H1 (cell line): ENCODE results near the gene PITRM1. TPM values are rescaled to one million over a fixed set of nuclear protein-coding genes. Genes with fewer than 3 reads are reported as not detected.

Source experiments
- CBX5 ChIP-seq: fragments of 300-800, 300-1000 bp; sonication (generic); IDR thresholded peaks from 2 replicates; pipeline ENCODE4 v1.7.1; 2016; ENCODE audit warnings: antibody characterized with exemption, low read length, low read depth
- CTBP2 ChIP-seq: IDR thresholded peaks from 2 replicates; pipeline ENCODE4 v1.7.0; 2011; ENCODE audit warnings: borderline replicate concordance, mild to moderate bottlenecking, moderate library complexity, mixed read lengths, low read length; ENCODE audit not compliant: insufficient read depth, insufficient read length
- RFX5 ChIP-seq: IDR thresholded peaks from 2 replicates; pipeline ENCODE4 v1.6.1; 2011; ENCODE audit warnings: low read depth, low read length, improper control_type of control experiment, borderline replicate concordance
- polyA plus RNA-seq, 7 experiments: library from polyadenylated mRNA; depleted of rRNA in 3 of 7; stranded (reverse) in 5 of 7; unstranded in 2 of 7; fragments of >200 nt in 5 of 7; fragments of 200-250 nt in 2 of 7; gene quantifications; 1 replicate in 5 of 7; 2 replicates in 1 of 7; 4 replicates in 1 of 7; pipeline versions ENCODE4 v1.2.1 to v1.2.3, GENCODE V29; 2011 to 2013; ENCODE audit warnings: missing spikeins in 2 of 7, mixed read lengths in 2 of 7
- total RNA-seq: library from RNA; stranded (reverse); fragmentation: NEBNext Ultra II Directional; extraction: Animal tissue kit (Norgen Biotek cat#: 25700); gene quantifications from 2 replicates; pipeline ENCODE4 v1.2.1, GENCODE V29; 2021
- TF ChIP-seq, protein P1 (sequence below), 3 experiments: IDR thresholded peaks; 1 replicate in 2 of 3; 2 replicates in 1 of 3; pipeline versions ENCODE4 v1.5.1 to v1.6.1; 2011; ENCODE audit warnings: low read length in 3 of 3, mild to moderate bottlenecking in 3 of 3, inconsistent platforms in 2 of 3, low read depth in 1 of 3, moderate library complexity in 1 of 3; ENCODE audit not compliant: insufficient read depth in 1 of 3; ENCODE audit errors: control extremely low read depth in 1 of 3
- TF ChIP-seq, protein P2 (sequence below): IDR thresholded peaks from 2 replicates; pipeline ENCODE4 v1.6.1; 2011; ENCODE audit warnings: low read depth, mild to moderate bottlenecking, low read length; ENCODE audit not compliant: insufficient read depth

Gene PITRM1
- total and polyA plus RNA-seq, 2 of the 8 experiments (the other 6 are each of a cell fraction or from before 2014, with no cell fraction given), result 18.6 to 31.5 TPM

DNA sequence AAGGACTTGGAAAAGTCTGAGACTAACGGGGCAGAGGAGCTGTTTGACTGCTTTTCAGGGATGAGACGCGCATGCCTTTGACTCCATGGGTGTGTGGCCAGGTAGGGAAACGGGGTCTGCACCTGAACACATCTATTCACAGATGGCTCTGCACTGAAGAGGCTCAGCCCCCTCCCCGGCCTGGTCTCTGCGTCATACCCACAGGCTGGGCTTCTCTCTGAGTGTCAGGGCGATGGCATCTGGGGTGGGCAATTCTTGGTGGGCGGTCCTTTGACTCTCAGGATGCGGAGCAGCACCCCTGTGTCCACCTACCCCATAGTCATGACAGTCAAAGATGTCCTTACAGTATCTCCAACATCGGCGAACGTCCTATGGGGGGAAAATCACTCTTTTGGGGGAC lies 82.2 kb downstream of the PITRM1 start (continued):
- TF ChIP-seq RFX5 (no peak), CBX5 (no peak), CTBP2 (no peak)
- TF ChIP-seq, protein P1, sequence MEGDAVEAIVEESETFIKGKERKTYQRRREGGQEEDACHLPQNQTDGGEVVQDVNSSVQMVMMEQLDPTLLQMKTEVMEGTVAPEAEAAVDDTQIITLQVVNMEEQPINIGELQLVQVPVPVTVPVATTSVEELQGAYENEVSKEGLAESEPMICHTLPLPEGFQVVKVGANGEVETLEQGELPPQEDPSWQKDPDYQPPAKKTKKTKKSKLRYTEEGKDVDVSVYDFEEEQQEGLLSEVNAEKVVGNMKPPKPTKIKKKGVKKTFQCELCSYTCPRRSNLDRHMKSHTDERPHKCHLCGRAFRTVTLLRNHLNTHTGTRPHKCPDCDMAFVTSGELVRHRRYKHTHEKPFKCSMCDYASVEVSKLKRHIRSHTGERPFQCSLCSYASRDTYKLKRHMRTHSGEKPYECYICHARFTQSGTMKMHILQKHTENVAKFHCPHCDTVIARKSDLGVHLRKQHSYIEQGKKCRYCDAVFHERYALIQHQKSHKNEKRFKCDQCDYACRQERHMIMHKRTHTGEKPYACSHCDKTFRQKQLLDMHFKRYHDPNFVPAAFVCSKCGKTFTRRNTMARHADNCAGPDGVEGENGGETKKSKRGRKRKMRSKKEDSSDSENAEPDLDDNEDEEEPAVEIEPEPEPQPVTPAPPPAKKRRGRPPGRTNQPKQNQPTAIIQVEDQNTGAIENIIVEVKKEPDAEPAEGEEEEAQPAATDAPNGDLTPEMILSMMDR (IDR thresholded peaks at IDR 0.05; ENCODE audit: control extremely low read depth in 1 of 3, insufficient read depth in 1 of 3, low read depth in 1 of 3, low read length in 3 of 3), result no peak
- TF ChIP-seq, protein P2, sequence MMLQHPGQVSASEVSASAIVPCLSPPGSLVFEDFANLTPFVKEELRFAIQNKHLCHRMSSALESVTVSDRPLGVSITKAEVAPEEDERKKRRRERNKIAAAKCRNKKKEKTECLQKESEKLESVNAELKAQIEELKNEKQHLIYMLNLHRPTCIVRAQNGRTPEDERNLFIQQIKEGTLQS, result no peak
- TF ChIP-seq, all 59 proteins: peak for 0

Other genes with a start within 250 kb of the PITRM1 start
- 128 TPM in 2 replicates for gene PFKP, start 105.2 kb downstream of the PITRM1 start, total RNA-seq
- 51.2 and 76.9 TPM in 2 replicates for gene PFKP, start 105.2 kb downstream of the PITRM1 start, polyA plus RNA-seq (2011; rRNA removed)